Activated CD8-positive, alpha-beta T cell treated with anti-CD3 and anti-CD28 coated beads for 36 hours (primary cell): ENCODE measurements around the gene MPPED2. TPM values are rescaled to one million over a fixed set of nuclear protein-coding genes. Genes with fewer than 3 reads are reported as not detected.

Experiments
- ATAC-seq: fragments of 200-7000 bp; cut with Tn5 transposase; one replicate; pipeline ENCODE4 v1.10.0; 2021; ENCODE audit warnings: mild to moderate bottlenecking, moderate library complexity
- CTCF ChIA-PET: fragments of 350-600 bp; sonication (Branson Sonifier 250); formaldehyde crosslinking; loops from one replicate; lab custom pipeline; 2021; ENCODE audit warnings: antibody characterized with exemption; lab: Charles Lee
- POLR2A ChIA-PET: fragments of 350-600 bp; sonication (Branson Sonifier 250); formaldehyde crosslinking; loops from one replicate; lab custom pipeline; 2021; ENCODE audit warnings: antibody characterized with exemption; lab: Charles Lee
- DNase-seq: peaks from one replicate; pipeline ENCODE4 v3.0.0-alpha.2; 2020
- H3K27ac Mint-ChIP-seq: one replicate; pipeline ENCODE4 v1.8.0; 2021; ENCODE audit warnings: mild to moderate bottlenecking, mixed read lengths
- H3K27me3 Mint-ChIP-seq: one replicate; pipeline ENCODE4 v1.8.0; 2021; ENCODE audit warnings: mixed read lengths
- H3K36me3 Mint-ChIP-seq: one replicate; pipeline ENCODE4 v1.8.0; 2021; ENCODE audit warnings: low read depth, mixed read lengths
- H3K4me1 Mint-ChIP-seq: one replicate; pipeline ENCODE4 v1.8.0; 2021; ENCODE audit warnings: low read depth, mixed read lengths
- H3K4me3 Mint-ChIP-seq: one replicate; pipeline ENCODE4 v1.8.0; 2021; ENCODE audit warnings: mild to moderate bottlenecking, moderate library complexity, mixed read lengths
- H3K9me3 Mint-ChIP-seq: one replicate; pipeline ENCODE4 v1.8.0; 2021; ENCODE audit warnings: mixed read lengths
- CTCF ChIP-seq: fragments of 200-600 bp; IDR thresholded peaks from one replicate; pipeline ENCODE4 v1.8.0; 2022; ENCODE audit warnings: antibody characterized with exemption, mild to moderate bottlenecking
- intact Hi-C: fragments of 100-400 bp; cut with micrococcal nuclease; formaldehyde crosslinking; loops from one replicate; pipeline ENCODE4 v1.10.0; 2022
- total RNA-seq, 2 experiments: library from RNA; stranded (reverse); gene quantifications; one replicate each; pipeline ENCODE4 v1.2.3, GENCODE V29; 2021

Gene MPPED2
- total RNA-seq, 2 experiments from 2014 or later = 0.63 TPM; not detected in 1

DNA sequence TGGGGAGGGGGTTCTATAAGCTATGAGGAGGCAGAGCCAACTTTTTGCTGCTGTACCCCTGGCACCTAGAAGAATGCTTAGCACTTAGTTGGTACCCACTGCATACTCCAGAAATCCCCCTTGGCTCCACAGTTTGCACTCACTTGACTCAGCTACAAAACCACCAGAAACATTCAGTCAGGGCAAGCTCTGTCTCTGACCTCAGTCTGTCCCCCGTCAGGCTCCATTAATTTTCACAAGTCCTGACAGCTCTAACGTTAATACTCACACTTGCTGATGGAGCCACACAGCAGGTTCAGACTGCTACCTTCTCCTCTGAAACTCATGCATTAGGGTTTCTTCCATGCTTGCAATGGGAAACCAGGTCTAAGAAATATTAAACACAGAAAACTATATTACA is 81.7 kb downstream of the MPPED2 start:
- intact Hi-C loops = no loop called here
- Mint-ChIP-seq H3K27ac (no peak overlapping the region), H3K9me3 (no peaks in the 10 kb centered on the region), H3K4me3 (no peak overlapping the region), H3K4me1 (no peaks in the 10 kb centered on the region), H3K36me3 (no peaks in the 10 kb centered on the region), H3K27me3 (peaks cover 16% of the 10 kb centered on the region)
- no peak for TF ChIP-seq CTCF
- ATAC-seq = no peak
- ChIA-PET CTCF (no interaction called here), POLR2A (interaction anchor here (0.6 kb wide), 1 partner anchor 47 kb away, joined by 3 read pairs; no protein-coding TSS in a partner anchor)
- DNase-seq = no peak

DNA sequence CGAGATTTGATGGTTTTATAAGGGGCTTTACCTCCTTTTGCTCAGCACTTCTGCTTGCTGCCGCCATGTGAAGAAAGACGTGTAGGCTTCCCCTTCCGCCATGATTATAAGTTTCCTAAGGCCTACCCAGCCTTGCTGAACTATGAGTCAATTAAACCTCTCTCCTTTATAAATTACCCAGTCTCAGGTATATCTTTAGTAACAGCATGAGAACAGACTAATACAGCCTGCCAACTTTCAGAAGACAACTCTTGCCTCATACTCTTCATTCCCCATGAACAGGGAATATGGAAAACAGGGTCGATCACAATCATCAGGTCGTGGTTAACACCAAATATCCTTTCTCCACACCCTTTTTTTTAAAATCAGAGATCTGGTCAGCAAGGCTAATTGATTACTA is 83.0 kb downstream of the MPPED2 start:
- ATAC-seq (no peak), DNase-seq (no peak)
- Mint-ChIP-seq H3K9me3 (no peaks in the 10 kb centered on the region), H3K27ac (no peak overlapping the region), H3K4me1 (no peaks in the 10 kb centered on the region), H3K36me3 (no peaks in the 10 kb centered on the region), H3K4me3 (no peak overlapping the region), H3K27me3 (peaks cover 16% of the 10 kb centered on the region)
- intact Hi-C loops = no loop called here
- ChIA-PET POLR2A (no interaction called here), CTCF (no interaction called here)
- no peak for TF ChIP-seq CTCF

DNA sequence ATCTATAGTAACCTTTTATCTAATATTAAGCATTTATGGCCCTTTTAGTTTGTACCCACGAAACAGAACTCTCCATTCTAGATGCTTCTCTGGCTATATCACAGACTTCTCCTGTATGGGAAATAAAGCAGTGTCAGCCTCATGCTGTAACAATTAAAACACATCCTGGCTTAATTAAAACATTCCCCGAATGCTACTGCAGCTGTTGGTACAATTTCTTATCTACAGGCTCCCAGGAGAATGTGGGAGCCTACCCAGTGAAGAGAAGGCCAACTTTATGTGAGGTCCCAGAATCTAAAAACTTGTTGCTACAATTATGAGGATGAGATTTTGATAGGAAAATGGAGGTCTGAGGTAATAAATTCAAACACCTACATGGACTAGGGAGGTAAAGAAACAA is 83.8 kb downstream of the MPPED2 start:
- no peaks in the 10 kb centered on the region for H3K4me1 Mint-ChIP-seq
- H3K27me3 Mint-ChIP-seq = peaks cover 16% of the 10 kb centered on the region
- no peak for TF ChIP-seq CTCF
- no peak overlapping the region for H3K27ac Mint-ChIP-seq
- H3K4me3 Mint-ChIP-seq = no peak overlapping the region
- CTCF ChIA-PET = interaction anchor here (0.9 kb wide), 1 partner anchor 11 kb away, joined by 3 read pairs; no protein-coding TSS in a partner anchor
- no peaks in the 10 kb centered on the region for H3K36me3 Mint-ChIP-seq
- POLR2A ChIA-PET = no interaction called here
- DNase-seq (no peak), ATAC-seq (no peak)
- H3K9me3 Mint-ChIP-seq = no peaks in the 10 kb centered on the region
- intact Hi-C loops = no loop called here

DNA sequence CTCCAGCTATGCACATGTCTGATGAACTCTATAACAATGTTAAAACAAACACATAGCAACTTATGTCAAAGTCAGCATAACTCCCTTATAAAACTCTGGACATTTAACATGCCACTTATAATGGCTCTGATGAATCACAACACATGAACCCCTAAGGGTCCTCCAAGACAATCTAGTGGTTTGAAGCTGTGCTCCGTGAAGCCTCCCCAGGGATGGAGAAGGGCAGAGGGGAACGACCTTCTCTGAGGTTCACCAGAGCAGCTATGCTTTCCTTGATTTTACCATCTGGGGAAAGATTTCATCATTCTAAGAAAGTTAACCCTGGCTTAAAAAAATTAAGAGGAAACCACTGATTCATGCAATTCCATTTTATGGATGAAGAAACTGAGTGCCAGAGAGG is 84.4 kb downstream of the MPPED2 start:
- ChIA-PET CTCF (interaction anchor here (0.9 kb wide), 1 partner anchor 10 kb away, joined by 3 read pairs; no protein-coding TSS in a partner anchor), POLR2A (no interaction called here)
- H3K27ac Mint-ChIP-seq = no peak overlapping the region
- H3K27me3 Mint-ChIP-seq = peaks cover 16% of the 10 kb centered on the region
- no peaks in the 10 kb centered on the region for H3K9me3 Mint-ChIP-seq
- H3K36me3 Mint-ChIP-seq = no peaks in the 10 kb centered on the region
- DNase-seq (no peak), ATAC-seq (no peak)
- H3K4me3 Mint-ChIP-seq = no peak overlapping the region
- no peaks in the 10 kb centered on the region for H3K4me1 Mint-ChIP-seq
- TF ChIP-seq CTCF = no peak
- intact Hi-C loops = no loop called here

GRCh38 chr11:30499940-30500339 is 86.2 kb downstream of the MPPED2 start:
- intact Hi-C loops = no loop called here
- POLR2A ChIA-PET = no interaction called here
- H3K9me3 Mint-ChIP-seq = no peaks in the 10 kb centered on the region
- no peaks in the 10 kb centered on the region for H3K36me3 Mint-ChIP-seq
- no peak overlapping the region for H3K4me3 Mint-ChIP-seq
- no peaks in the 10 kb centered on the region for H3K4me1 Mint-ChIP-seq
- no peak for TF ChIP-seq CTCF
- no peak overlapping the region for H3K27ac Mint-ChIP-seq
- no peak for ATAC-seq
- no peak for DNase-seq
- CTCF ChIA-PET = no interaction called here
- peaks cover 8% of the 10 kb centered on the region for H3K27me3 Mint-ChIP-seq
